Heart right ventricle (tissue), 16 donors: Measurements from ENCODE around the gene TBC1D14. TPM values are rescaled to one million over a fixed set of nuclear protein-coding genes. Genes with fewer than 3 reads are reported as not detected.

Experiments
- ATAC-seq, 8 donors: fragments of 200-7000 bp; cut with Tn5 transposase; one replicate each; pipeline ENCODE4 v1.9.1; 2020; ENCODE audit warnings: mild to moderate bottlenecking in 8 of 8, moderate library complexity in 8 of 8, moderate number of reproducible peaks in 1 of 8
- DNase-seq, 2 donors: peaks; one replicate each; pipeline ENCODE4 v3.0.0-alpha.2; 2020
- H3K27ac ChIP-seq, 10 donors: fragments of 200-600 bp; sonication (generic) in 2 of 10; one replicate each; pipeline versions ENCODE4 v1.5.0 to v1.8.0; 2020 to 2022; ENCODE audit warnings: mild to moderate bottlenecking in 3 of 10
- H3K27me3 ChIP-seq, 7 donors: fragments of 200-600 bp; one replicate each; pipeline ENCODE4 v1.8.0; 2021 to 2022; ENCODE audit warnings: mild to moderate bottlenecking in 2 of 7
- H3K36me3 ChIP-seq, 9 donors: fragments of 200-600 bp; sonication (generic) in 1 of 9; one replicate each; pipeline versions ENCODE4 v1.5.0 to v1.8.0; 2020 to 2022; ENCODE audit warnings: mild to moderate bottlenecking in 2 of 9
- H3K4me1 ChIP-seq, 9 donors: fragments of 200-600 bp; sonication (generic) in 1 of 9; one replicate each; pipeline versions ENCODE4 v1.5.0 to v1.8.0; 2020 to 2022; ENCODE audit warnings: mild to moderate bottlenecking in 4 of 9
- H3K4me3 ChIP-seq, 10 donors: fragments of 200-600 bp; sonication (generic) in 2 of 10; one replicate each; pipeline versions ENCODE4 v1.5.0 to v1.8.0; 2020 to 2022; ENCODE audit warnings: mild to moderate bottlenecking in 7 of 10, moderate library complexity in 2 of 10
- H3K9me3 ChIP-seq, 11 donors: fragments of 200-600 bp in 10 of 11; sonication (generic) in 2 of 11; one replicate each; pipeline versions ENCODE4 v1.5.0 to v1.8.0; 2013 to 2022; ENCODE audit warnings: mild to moderate bottlenecking in 2 of 11, control low read depth in 1 of 11, moderate library complexity in 1 of 11
- CTCF ChIP-seq, 9 donors: fragments of 200-600 bp; sonication (generic) in 2 of 9; IDR thresholded peaks; one replicate each; pipeline versions ENCODE4 v1.5.0 to v1.8.0; 2021 to 2022; ENCODE audit warnings: antibody characterized with exemption in 9 of 9, mild to moderate bottlenecking in 5 of 9, moderate library complexity in 1 of 9
- WGBS, 2 donors: extraction: QIAGEN DNeasy Blood & Tissue Kit; methylation state at CpG; one replicate each; pipeline ENCODE4 v1.1.7; 2013; ENCODE audit warnings: inconsistent platforms in 1 of 2; 5-methylcytosine and 5-hydroxymethylcytosine counted together
- intact Hi-C, 10 donors: fragments of 100-400 bp; cut with DNase I; formaldehyde crosslinking; loops; one replicate each; pipeline versions ENCODE4 v1.11.1 to v1.14.2; 2022
- polyA plus RNA-seq, 2 donors: library from polyadenylated mRNA; stranded (reverse); fragments of 200-250 nt; gene quantifications; one replicate each; pipeline ENCODE4 v1.2.3, GENCODE V29; 2013
- total RNA-seq, 10 donors: library from RNA; stranded (reverse); fragmentation: NEBNext Ultra II Directional in 3 of 10; extraction: Animal tissue kit (Norgen Biotek cat#: 25700) in 3 of 10; gene quantifications; one replicate each; pipeline versions ENCODE4 v1.2.1 to v1.2.4, GENCODE V29; 2021 to 2023
- donor health status: Arrhythmogenic right ventricular cardiomyopathy.
- donor health status: ischemic (EF 13 %, LVEDD 7.1; RV severe dilation, severe dysfunction).
- donor health status: healthy with polysubstance abuse.
- donor health status: DM: no; HTN: yes; CAD: no.
- donor health status: DM: no; HTN: no; CAD: no.
- donor health status: ischemic (EF 25% LVEDD 6.9; RV normal size, moderate dysfunction).
- donor health status: ischemic (EF 25% LVEDD 5.7; RV mildly dilated, moderate dysfunction).
- donor health status: healthy.
- donor health status: DM: yes; HTN: yes; CAD: no.
- donor health status: Ischemic cardiomyopathy.
- donor health status: ischemic (EF 35%, LVEDD 5.7; RV mildly dilated, moderate dysfunction).
- donor health status: nonischemic (EF 11% LVEDD 7.7; RV severe dilation, severe dysfunction).
- donor health status: DM: yes; HTN: yes; CAD: no.
- donor health status: PGD.
- donor health status: ischemic (EF 29% LVEDD 5.4; RV normal size, mild dysfunction).
- donor health status: nonischemic (EF 23%, LVEDD 6.1; RV moderate dilation, normal function).

Gene TBC1D14
- total and polyA plus RNA-seq, 12 donors, result 10.5 to 43.7 (median 32.6) TPM

DNA sequence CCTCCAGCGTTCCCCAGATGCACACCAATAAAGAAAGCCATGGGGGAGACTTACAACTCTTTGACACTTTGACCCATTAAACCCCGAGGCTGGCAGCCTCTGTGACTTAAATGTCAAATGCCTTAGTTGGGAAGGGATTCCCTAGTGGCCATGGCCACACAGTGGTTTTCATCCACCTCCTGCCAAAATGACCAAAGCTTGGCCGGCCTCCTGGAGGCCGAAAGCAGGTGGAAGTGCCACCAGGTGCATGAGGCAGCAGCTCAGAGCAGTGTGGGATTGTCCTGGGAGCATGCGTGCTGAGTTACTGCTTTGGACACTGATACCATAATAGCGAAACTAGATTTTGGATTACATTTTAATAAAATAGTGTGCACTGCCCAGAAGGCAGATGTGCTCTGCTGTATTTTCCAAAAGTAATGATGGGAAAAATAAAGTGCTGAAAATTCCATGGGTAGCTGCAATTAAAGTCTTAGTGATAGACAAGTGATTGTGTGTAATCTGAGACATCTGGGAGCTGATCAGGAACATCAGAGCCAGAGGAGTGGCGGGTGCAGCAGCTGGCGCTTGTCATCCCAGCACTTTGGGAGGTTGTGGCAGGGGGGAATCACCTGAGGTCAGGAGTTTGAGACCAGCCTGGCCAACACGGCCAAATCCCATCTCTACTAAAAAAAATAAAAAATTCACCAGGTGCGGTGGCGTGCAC lies 93.7 kb downstream of the TBC1D14 start:
- ATAC-seq (no peak), DNase-seq (no peak)
- Histone ChIP-seq H3K4me1 (no peaks in the 10 kb centered on the region), H3K36me3 (peaks cover 0 to 100% (median 61%) of the 10 kb centered on the region in 9 donors), H3K27me3 (no peaks in the 10 kb centered on the region), H3K4me3 (no peak overlapping the region), H3K27ac (no peak overlapping the region), H3K9me3 (no peaks in the 10 kb centered on the region)
- no peak for TF ChIP-seq CTCF (IDR thresholded peaks at IDR 0.05)
- intact Hi-C loops, result no loop called here
- 80 to 87% methylated on average over 11 of the region's 11 CpGs for WGBS, 2 donors

DNA sequence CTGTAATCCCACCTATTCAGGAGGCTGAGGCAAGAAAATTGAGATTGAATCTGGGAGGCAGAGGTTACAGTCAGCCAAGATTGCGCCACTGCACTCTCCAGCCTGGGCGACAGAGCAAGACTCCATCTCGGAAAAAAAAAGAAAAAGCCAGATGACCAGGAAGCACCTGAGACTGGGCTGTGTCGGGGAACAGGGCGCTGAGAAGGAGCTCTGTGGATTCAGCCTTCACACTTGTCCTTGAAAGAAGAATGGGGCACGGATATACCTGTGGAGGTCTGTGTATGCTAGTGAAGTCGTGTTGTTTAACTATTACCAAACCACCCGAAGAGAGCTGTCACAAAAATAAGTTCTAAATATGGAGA lies 94.2 kb downstream of the TBC1D14 start:
- TF ChIP-seq CTCF (IDR thresholded peaks at IDR 0.05), result no peak
- ATAC-seq, result no peak
- WGBS, 2 donors, result 79 to 82% methylated on average over 8 of the region's 8 CpGs
- no peaks in the 10 kb centered on the region for H3K27me3 ChIP-seq
- DNase-seq, result no peak
- no peak overlapping the region for H3K4me3 ChIP-seq
- peaks cover 0 to 100% (median 55%) of the 10 kb centered on the region in 9 donors for H3K36me3 ChIP-seq
- no peak overlapping the region for H3K27ac ChIP-seq
- no peaks in the 10 kb centered on the region for H3K9me3 ChIP-seq
- no peaks in the 10 kb centered on the region for H3K4me1 ChIP-seq
- intact Hi-C loops, result no loop called here

DNA sequence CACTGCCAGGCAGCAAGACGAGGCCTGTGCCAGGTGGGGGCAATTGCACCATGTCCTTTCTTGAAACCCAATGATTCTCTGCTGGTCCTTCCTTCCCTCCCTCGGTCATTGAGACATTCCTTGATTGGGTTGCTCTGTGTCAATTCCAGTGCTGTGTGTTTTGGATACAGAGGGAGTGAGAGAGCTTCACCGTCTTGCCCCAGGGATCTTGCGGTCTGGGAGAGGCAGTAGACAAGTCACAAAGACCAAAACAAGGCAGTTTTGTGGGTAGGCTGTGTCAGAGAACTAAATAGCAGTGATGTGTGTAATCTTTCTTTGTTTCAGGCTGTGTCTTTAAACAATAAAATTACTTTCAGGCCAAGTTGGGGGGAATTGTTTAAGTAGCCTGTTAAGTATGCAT lies 94.7 kb downstream of the TBC1D14 start:
- intact Hi-C loops, result no loop called here
- no peak overlapping the region for H3K27ac ChIP-seq
- 90 to 93% methylated on average over 4 of the region's 4 CpGs for WGBS, 2 donors
- peaks cover 0 to 100% (median 51%) of the 10 kb centered on the region in 9 donors for H3K36me3 ChIP-seq
- H3K4me3 ChIP-seq, result no peak overlapping the region
- no peaks in the 10 kb centered on the region for H3K27me3 ChIP-seq
- ATAC-seq, result no peak
- TF ChIP-seq CTCF (IDR thresholded peaks at IDR 0.05), result no peak
- peaks cover 0 to 3% (median 0%) of the 10 kb centered on the region in 9 donors for H3K4me1 ChIP-seq
- DNase-seq, result no peak
- no peaks in the 10 kb centered on the region for H3K9me3 ChIP-seq

- H3K27me3 ChIP-seq, result no peaks in the 10 kb centered on the region
- no peak for TF ChIP-seq CTCF (IDR thresholded peaks at IDR 0.05)
- ATAC-seq (no peak), DNase-seq (no peak)
- peaks cover 0 to 13% (median 0%) of the 10 kb centered on the region in 9 donors for H3K4me1 ChIP-seq
- 82 to 91% methylated on average over 4 of the region's 4 CpGs for WGBS, 2 donors
- H3K9me3 ChIP-seq, result no peaks in the 10 kb centered on the region
- no peak overlapping the region for H3K4me3 ChIP-seq
- intact Hi-C loops, result no loop called here
- peaks cover 0 to 100% (median 39%) of the 10 kb centered on the region in 9 donors for H3K36me3 ChIP-seq
- no peak overlapping the region for H3K27ac ChIP-seq
Measured at GRCh38 chr4:7005571-7005970, 95.9 kb downstream of the TBC1D14 start.
